Fibroblast of skin of scalp (primary cell): ENCODE results near the gene TMPRSS3.

Source experiments
- DNase-seq: peaks from one replicate; pipeline ENCODE4 v3.0.0-alpha.2; 2013

Gene TMPRSS3

DNA sequence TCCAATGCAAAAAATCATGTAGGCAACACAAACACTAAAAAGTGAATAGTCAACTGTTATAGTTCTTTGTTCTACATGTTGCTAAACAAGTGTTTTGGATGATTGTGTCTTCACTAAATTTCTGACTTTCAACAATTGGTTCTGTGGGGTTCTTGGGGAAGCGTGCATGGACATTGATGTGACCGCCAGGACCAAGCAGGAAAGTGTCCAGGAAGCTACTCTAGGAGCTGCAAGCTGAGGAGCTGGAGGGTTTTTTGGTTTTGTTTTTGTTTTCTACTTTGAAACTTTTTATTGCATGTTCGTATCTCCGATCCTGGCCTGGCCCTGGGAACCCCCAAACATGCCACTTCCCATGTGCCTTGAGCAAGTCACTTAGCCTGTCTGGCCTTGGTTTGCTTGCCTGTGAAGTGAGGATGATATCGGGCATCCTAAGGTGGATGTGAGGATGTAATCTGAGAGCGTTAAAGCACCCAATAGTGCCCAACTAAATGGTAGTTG is 8.0 kb downstream of the TMPRSS3 start:
- no peak for DNase-seq

DNA sequence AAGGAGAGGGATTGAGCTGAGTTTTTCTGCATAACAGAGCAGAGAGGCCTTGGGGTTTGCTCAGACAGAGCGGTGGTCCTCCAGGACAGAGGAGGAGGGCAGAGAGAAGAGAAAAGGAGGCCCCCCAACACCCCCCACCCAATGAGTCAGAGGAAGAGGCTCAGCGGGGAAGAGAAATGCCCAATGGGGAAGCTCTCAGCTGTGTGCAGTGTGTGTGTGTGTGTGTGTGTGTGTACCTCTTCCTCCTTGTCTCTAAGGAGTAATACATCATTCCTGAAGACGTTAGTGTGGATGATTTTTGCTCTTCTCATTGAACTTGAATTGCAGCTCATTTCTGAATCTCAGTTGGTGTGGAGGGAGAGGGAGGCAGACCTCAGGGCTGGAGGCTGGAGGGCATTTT is 8.7 kb downstream of the TMPRSS3 start:
- no peak for DNase-seq

DNA sequence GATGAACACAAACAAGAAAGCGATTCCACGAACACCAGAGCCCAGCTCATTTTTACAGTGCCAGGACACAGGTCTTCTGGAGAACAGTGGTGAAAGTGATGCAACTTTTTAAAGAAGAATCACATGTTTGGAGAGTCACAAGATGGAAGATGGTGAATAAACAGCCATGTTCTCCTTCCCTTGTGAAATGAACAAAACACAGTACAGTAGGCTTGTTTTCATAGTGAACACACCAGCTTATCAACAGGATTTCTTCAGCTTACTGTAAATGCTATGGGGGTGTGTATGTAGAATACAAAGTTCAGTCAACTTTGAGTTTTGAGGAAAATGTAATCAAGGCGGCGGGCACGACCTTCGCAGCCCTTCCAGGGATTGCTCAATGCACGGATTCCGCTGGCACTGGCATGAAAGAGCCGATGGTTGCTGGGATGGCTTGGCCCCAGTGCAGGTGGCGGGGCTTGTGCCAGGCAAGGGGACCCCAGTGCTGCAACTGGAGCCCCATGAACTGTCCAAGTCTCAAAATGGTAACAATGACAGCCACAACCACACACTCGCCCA is 9.7 kb downstream of the TMPRSS3 start:
- no peak for DNase-seq

DNA sequence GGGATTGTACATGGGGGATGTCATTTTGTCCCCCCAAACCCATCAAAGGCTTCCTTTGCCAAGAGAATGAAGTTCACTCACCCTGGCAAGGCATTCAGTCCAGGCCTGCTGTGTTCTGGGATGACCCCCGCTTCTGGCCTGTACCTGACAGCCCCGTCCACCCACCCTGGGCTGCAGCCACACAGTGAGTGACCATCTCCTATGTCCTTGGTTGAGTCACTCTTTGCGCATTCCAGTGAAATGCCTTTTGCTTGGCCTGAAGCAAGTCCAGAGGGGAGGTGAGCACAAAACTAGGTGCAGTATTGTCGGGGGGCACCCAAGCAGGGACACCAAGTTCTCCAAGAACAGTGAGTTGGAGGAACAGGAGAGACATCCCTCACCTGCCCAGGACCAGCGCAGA is 10.2 kb downstream of the TMPRSS3 start:
- no peak for DNase-seq

DNA sequence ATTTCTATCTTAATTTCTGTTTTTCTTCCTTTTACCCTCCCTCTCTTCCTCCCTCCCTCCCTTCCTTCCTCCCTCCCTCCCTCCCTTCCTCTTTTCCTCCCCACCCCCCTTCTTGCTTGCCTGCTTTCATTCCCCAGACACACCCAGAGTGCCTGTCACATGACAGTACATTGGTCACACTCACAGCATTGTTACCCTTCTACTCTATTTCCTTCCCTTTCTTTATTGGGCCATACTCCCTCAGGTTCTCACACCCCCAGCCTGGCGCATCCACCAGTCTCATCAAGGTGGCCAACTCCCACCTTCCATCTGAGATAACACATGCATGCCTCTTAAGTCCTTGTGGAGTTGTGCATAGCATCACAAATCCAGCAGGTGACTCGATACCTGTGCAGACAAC is 10.9 kb downstream of the TMPRSS3 start:
- DNase-seq, result no peak

DNA sequence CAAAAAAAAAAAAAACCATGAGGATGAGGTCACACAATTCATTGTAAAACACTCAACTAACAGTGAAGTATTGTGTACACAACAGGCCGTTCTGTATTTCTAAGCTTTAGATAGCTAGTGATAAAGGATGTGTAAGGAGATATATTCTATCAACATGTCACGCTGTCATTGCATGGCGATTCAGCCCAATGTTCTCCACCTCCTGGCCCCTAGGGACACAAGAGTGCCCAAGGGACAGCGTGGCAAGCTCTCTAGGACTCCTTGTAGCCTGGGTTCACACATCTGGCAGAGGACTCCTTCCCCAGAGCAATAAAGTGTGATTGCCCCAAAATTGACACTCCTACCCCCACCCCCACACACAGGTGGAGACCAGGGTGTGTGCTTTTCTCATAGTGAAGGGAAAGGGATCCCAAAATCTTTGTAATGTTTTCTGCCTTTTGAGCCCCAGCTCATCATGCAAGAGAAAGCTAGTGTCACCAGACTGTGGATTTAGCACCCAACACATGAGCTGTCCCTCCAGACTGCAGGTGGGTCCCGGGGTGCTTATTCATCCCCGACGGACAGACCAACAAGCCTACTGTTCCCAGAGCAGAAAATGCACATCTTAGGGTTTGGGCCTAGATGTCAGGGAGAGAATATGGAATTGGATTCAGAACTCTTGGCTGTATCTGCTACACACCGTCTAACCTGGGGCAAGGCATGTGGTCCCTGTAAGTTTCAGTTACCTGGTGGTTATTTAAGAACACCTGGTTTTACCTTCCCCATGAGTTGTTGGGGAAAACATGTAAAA is 11.5 kb downstream of the TMPRSS3 start:
- DNase-seq, result no peak

DNA sequence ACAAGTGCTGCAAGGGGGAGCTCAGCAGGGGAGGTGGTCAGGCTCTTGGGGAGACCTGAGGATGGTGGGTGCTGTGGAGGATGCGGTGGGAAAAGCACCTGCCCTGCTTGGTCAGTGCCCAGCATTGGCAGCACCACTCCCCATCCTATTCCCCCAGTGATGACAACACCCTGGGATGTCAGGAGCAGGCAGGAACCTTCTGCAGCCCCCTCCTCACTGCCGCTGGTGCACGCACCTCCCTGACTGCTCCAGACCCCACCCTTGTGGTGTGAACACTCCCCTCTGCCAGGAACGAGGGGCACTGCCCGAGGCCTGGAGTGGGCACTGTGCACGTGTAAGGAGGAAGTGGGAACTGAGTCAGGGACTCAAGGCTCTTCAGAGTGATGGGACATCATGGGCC is 12.5 kb downstream of the TMPRSS3 start:
- no peak for DNase-seq

DNA sequence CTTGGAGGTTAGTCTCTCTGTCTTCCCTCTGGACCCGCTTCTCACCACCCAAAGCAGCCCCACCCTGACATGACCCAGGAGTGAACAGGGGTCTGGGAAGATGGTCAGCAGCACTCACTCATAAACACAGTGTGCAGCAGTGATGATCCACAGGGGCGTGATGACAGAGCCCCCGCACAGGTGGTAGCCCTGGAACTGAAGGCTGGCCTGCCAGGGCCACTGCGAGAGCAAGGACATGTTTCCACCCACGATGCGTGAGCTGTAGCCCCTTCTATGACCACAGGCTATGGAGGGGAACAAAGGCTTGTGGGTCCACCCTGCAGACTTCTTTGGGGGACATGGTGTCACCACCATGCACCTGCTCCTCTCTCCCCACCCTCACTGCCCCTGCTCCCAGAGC is 12.9 kb downstream of the TMPRSS3 start:
- no peak for DNase-seq

DNA sequence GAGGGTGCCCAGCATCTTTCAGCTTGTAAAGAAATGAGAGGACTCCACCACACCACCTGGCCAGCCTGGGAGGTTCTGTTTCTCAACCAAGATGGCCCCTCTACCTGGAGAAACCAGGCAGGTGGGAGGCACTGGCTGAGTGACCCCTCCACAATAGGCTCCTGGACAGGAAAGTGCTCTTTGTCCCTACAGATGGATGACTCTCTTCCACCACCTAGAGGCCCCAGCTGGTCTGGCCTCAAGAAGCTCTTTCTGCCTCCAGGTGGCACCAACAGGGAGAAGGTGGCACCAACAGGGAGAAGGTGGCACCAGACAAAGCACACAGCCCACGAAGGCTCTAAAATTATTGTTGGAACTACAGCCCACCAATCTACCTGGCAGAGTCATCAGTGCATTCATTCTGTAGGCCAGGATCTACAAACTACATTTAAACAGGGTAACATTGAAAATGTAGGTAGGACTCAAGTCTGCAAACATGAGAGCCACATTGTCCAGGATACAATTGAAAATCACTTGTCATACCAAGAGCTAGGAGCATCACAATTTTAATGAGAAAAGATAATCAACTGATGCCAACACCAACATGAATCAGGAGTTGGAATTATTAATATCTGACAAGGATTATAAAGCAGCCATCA is 14.4 kb downstream of the TMPRSS3 start:
- DNase-seq, result peak; percentile 11

DNA sequence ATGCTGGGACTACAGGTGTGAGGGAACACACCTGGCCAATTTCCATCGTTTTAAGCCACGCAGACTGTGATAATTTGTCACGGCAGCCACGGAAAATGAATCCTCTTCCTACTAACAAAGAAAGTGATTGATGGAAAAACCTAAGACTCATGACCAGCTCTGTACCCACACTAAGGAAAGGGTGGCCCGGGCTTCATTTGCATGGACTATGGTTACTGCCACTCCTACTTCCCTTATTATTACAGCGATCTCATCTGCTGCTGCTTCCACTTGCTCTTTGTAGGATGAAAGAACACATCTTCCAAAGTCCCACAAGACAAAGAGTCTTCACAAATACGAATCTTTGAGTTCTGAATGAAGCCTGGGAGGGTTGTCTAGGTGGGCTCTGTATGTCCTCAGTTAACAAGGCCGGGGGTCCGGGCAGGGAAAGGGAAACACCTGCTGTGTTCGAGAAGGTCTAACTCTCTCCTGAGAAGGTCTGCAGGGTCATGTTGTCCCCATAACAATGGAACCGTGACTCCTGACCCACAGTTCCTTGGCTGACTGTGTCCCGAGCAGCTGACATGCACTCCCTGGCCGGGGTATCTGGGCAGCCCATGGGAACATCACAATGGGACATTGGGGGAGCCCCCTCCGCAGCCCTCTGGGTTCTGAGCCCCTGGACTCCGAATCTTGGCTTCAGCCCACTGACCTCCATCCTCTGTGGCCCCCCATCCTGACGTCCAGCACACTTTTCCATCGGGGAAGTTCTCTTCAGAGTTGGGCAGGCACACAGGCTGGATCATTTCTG is 16.2 kb downstream of the TMPRSS3 start:
- no peak for DNase-seq

DNA sequence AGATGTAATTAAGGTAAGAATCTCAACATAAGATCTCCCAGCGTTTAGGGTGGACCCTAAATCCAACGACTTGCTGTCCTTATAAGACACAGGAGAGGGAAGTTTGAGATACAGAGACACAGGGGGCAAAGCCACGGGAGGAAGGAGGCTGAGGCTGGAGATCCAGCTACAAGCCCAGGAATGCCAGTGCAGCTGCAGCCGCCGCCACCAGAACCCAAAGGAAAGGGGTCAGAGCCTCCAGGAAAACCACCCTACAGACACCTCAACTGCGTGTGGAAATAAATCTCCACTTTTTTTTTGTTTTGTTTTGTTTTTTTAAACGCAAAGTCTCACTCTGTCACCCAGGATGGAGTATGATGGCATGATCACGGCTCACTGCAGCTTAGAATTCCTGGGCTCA is 17.4 kb downstream of the TMPRSS3 start:
- no peak for DNase-seq

DNA sequence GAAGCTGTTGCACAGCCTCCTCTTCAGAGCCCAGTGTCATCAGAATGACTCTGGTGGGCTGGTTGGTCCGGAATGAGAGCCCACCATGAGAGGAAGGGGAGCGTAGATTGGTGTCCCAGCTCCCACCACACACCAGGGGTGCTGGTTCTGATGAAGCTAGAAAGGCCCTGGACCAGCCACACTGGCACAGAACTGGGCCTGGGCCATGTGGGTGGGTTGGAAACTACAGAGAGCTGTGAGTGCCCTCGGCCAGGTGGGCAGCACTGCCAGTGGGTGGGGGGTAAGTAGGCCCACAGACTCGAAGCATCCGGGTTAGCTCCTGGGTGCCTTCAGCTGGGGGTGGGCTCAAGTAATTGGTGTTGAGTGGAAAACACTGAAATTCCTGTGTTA is 17.9 kb downstream of the TMPRSS3 start:
- no peak for DNase-seq

DNA sequence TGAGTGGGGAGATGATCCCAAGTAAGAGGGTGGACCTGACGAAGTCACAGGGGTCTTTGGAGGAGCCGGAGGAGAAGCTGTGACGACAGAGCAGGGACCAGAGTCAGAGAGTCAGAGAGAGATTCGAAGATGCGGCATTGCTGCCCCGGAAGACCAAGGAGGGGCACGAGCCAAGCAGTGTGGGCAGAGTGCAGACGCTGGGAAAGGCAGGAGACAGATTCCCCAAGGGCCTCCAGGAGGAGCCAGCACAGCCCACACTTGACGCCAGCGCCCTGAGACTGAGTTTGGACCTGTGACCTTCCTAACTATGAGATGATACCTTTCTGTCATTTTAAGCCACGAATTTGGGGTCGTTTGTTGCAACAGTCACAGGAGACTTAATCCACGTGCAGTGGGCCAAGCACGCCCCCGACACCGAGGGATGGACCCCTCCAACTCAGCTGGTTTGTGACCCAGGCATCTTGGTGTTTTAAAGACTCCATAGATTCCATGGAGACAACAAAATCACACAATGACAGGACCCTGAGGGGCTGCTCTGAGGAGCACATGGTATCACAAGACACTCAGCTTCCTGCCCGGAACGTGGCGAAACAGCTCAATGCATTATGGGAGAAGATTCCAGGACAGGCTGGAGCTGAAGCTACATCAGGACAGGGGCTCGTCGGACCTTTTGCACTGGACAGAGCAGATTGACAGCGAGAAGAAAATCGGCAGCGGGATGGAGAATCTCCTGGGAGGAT is 18.5 kb downstream of the TMPRSS3 start:
- no peak for DNase-seq

DNA sequence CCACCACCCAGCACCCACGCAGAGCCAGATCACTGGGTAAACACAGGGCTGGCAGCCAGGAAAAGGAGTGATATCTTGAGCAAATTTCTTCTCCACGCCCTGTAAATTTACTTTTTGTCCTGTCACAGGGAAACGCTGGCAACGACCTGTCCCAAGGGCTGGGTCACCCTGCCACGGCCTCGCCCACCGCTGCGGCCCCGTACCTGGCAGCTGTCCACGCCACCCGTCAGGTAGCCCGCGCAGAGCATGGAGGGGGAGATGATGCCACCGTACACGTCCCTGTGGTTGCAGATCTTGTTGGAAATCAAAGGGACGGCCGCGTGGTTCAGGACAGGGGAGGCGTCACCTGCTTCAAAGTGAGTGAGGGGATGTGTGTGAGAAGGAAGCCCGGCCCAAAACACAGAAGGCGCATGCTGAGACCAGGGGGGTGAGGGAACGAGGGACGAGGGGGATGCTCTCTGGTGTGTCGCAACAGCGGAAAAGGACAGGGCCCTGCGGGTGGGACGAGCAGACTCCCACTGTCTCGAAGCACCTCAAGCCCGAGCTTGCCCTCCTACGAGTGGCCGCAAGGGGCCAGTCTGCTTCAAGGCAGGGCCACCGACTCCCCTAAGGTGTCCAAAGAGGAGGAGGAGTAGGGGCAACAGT is 19.4 kb downstream of the TMPRSS3 start:
- no peak for DNase-seq

DNA sequence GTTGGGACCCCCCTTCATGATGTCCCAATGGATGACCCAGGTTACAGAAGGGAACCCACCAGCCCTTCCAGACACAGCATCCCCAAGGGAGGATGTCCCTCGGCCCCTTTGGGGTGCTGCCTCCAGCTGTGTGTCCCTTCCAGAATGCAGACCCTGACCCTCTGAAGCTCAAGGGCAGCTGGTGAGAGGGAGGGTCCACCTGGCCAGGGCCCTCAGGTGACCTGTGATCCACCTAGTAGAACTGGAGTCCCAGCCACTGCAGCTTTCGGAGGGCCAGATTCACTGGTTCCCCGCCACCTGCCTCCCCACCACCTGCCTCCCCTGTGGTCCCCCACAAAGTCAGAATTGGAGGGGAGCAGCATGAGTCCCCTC is 19.9 kb downstream of the TMPRSS3 start:
- DNase-seq, result no peak

DNA sequence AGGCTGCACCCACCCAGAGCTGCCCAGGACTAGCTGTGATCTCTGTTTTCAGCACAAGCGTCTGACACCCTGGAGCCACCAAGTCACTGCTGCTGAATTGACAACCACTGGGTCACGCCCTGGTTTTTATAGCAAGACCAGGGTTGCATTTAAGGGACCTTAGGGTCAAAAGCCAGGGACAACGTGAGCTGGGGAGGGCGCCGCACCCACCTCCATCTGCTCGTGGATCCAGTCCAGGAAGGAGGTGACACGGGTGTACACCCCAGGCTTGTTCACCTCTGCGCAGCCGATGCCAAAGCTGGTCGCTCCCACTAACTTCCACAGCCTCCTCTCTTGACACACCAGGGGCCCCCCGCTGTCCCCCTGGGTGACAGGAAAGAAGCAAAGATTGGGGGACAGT is 20.3 kb downstream of the TMPRSS3 start:
- DNase-seq, result no peak

DNA sequence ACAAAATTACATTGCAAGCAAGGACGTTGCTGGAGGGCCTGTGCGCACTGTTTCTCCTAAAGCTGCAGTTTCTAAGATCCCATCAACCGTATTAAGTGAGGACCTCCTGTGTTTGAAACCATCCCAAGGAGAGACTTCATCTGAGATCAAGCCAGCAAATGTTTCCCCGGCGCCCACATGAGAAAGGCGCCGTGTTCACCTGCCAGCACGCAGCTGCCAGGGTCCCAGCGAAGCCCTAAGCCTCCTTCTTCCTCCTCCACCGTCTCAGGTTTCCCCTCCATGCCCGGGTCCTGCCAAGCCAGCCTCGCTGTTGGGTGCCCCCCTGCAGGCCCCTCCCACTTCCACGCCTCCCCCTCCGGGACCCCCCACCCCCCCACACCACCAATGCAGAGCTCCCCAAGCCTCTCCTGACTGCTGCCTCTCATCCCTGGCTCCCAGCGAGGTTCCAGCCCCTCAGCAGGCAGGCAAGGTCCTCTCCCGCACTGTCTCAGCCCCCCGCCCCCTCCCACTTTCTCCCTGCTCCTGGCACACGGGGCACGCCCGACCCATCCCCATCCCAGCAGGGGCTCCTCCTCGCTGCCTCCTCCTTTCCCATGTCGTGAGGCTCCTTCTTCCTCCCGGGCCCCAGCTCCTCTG is 20.9 kb downstream of the TMPRSS3 start:
- no peak for DNase-seq

DNA sequence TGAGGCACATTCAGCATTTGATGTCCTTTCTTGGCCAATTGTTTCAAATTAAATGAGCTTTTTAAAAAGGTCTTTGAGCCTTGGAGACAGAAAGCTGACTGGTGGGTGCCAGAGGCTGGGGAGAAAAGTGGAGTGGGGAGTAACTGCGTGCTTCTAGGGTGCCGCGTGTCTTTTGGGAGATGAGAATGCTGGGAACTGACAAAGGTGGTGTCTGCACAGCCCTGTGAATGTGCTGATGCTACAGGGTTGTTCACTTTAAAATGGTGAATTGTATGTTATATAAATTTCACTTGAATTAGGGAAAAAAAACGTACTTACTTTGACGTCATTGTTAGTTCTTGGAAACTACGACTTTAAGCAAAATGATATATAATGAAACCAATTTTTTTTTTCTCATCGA is 21.4 kb downstream of the TMPRSS3 start:
- DNase-seq, result no peak

DNA sequence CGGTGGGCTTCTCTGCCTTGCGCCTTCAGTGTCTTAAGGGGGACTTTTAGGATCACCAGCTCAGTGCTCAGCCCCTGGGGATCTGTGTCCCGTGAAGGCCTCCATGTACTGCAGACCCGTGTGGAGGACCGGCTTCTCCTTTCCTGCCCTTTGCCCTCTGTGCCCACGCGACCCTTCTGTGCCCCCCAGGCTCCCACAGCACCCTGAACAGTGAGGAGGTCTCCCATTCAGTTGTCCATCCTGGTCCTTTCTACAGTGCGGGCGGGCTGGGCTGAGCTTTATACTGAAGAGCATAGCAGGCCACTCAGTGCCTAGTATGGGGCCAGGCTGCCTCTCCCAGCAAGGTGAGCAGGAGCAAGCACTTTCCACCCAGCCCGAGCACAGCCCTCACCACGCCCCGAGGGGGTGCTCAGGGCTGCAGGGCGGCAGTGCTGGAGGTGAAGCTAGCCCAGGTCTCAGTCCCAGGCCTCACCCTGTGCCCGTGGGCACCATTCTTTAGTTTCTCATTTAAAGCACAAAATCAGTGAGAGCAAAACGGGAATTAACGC is 21.9 kb downstream of the TMPRSS3 start:
- DNase-seq, result no peak

DNA sequence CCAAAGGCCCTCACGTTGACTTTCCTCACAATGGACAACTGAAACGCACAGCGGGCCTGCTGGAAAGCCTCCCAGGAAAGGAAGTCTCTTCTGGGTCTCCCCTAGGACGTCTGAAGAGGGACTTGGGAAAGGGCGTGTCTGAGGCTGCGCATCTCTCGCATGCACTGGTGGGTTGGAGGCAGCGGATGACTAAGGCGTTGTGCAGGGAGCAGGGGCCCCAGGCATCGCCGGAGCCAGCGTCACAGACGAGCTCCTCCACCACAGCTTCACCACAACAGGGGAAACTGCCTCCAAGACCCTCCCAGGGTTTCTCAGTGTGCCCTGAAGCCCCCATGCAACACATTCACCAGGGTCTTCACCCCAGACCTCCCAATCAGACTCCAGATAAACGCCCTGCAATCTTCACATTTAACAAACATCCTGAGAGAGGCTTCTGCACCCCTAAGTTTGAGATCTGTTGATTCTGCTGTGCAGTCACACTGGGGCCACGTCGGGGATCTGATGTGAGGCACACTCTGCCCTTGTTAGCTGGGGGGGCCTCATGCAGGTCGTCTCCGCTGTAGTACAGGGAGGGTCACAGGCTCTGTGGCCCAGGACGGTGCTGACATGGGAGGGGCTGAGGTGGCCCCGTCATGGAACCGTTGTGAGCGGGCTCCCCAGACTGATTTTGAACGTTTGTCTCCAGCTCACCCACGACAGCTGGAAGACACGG is 22.5 kb downstream of the TMPRSS3 start:
- no peak for DNase-seq
